ENCODE measurements around the gene TPSD1.

TPSD1 gene

GRCh38 chr16:1261131-1261892 is 5.4 kb downstream of the TPSD1 start:
- TF ChIP-seq, protein P1, sequence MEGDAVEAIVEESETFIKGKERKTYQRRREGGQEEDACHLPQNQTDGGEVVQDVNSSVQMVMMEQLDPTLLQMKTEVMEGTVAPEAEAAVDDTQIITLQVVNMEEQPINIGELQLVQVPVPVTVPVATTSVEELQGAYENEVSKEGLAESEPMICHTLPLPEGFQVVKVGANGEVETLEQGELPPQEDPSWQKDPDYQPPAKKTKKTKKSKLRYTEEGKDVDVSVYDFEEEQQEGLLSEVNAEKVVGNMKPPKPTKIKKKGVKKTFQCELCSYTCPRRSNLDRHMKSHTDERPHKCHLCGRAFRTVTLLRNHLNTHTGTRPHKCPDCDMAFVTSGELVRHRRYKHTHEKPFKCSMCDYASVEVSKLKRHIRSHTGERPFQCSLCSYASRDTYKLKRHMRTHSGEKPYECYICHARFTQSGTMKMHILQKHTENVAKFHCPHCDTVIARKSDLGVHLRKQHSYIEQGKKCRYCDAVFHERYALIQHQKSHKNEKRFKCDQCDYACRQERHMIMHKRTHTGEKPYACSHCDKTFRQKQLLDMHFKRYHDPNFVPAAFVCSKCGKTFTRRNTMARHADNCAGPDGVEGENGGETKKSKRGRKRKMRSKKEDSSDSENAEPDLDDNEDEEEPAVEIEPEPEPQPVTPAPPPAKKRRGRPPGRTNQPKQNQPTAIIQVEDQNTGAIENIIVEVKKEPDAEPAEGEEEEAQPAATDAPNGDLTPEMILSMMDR (IDR thresholded peaks at IDR 0.05; ENCODE audit: extremely low read depth, insufficient read depth, missing control alignments) = no peak
- in situ Hi-C loops (cut with MboI; ENCODE audit: low pct_unique_long_range_greater_than_20kb, low sequenced_read_pairs, unreplicated experiment) = no loop called here
- no peak for DNase-seq (ENCODE audit: low spot score)

- DNase-seq (ENCODE audit: low spot score) = no peak
These were observed 6.5 kb downstream of the TPSD1 start for GRCh38 chr16:1262210-1262845.

DNA sequence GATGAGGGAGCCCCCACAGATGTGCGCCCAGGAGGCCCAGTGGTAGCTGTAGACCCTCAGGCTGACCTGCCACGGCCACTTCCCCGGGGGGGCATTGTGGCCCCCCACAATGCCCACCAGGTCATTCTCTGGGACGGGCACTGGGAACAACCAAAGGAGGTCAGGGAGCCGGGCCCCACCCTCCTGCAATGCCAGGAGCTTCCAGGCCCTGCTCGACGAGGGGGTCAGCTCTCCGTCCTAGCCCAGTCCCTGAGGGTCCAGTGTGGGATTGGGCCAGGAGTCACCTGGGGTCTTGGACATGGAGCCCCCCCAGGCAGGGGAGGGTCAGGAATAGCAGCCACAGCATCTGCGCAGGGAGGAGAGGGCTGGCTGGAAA is 7.0 kb downstream of the TPSD1 start:
- in situ Hi-C loops (cut with MboI; ENCODE audit: low pct_unique_long_range_greater_than_20kb, low sequenced_read_pairs, unreplicated experiment) = no loop called here
- TF ChIP-seq, protein P1 (IDR thresholded peaks at IDR 0.05; ENCODE audit: extremely low read depth, insufficient read depth, missing control alignments) = no peak
- DNase-seq (ENCODE audit: low spot score) = no peak

More at GRCh38 chr16:1262210-1262845, 6.5 kb downstream of the TPSD1 start:
- TF ChIP-seq, protein P1 (IDR thresholded peaks at IDR 0.05; ENCODE audit: extremely low read depth, insufficient read depth, missing control alignments) = no peak
- in situ Hi-C loops (cut with MboI; ENCODE audit: low pct_unique_long_range_greater_than_20kb, low sequenced_read_pairs, unreplicated experiment) = no loop called here

DNA sequence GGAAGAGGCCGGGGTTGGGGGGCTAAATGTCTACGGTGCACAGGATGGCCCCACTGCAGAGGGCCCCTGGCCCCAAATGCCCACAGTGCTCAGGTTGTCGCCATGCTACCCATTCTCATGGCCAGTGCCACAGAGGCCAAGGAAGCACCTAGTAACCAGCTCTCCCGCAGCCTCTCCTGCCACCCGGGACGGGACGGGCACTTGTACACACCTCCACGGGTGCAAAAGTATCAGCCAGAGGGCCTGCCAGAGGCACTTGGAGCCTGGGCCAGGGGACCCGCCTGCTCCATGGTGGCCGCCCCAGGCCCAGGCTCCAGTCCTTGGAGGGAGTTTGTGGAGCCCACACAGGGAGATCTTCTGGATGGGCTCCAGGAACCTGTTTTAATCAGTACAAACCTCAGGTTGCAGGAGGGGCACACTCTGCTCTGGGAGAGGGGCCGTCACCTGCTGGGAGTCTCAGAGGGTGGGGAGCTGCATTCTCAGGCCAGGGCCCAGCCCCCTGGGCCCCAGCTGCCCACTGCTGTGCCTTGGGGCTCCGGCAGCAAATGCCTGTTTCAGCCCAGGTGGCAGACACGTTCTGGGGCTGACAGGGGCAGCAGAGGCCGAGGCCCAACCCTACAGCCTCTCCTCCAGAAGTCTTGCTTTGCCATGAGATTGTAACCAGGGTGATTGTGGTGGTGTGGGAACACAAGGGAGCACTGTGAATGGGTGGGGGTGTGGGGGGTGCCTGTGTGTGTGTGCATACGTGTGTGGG is 7.9 kb downstream of the TPSD1 start:
- TF ChIP-seq, protein P1 (IDR thresholded peaks at IDR 0.05; ENCODE audit: extremely low read depth, insufficient read depth, missing control alignments) = no peak
- no peak for DNase-seq (ENCODE audit: low spot score)
- in situ Hi-C loops (cut with MboI; ENCODE audit: low pct_unique_long_range_greater_than_20kb, low sequenced_read_pairs, unreplicated experiment) = no loop called here

- DNase-seq (ENCODE audit: low spot score) = no peak
- TF ChIP-seq, protein P1 (IDR thresholded peaks at IDR 0.05; ENCODE audit: extremely low read depth, insufficient read depth, missing control alignments) = no peak
- in situ Hi-C loops (cut with MboI; ENCODE audit: low pct_unique_long_range_greater_than_20kb, low sequenced_read_pairs, unreplicated experiment) = no loop called here
These were observed 8.6 kb downstream of the TPSD1 start for GRCh38 chr16:1264345-1265089.

GRCh38 chr16:1265090-1265630 is 9.3 kb downstream of the TPSD1 start:
- DNase-seq (ENCODE audit: low spot score) = no peak
- TF ChIP-seq, protein P1 (IDR thresholded peaks at IDR 0.05; ENCODE audit: extremely low read depth, insufficient read depth, missing control alignments) = no peak
- in situ Hi-C loops (cut with MboI; ENCODE audit: low pct_unique_long_range_greater_than_20kb, low sequenced_read_pairs, unreplicated experiment) = no loop called here
